CD4-positive, alpha-beta T cell treated with Interleukin-10 for 1 hour (primary cell): Measurements from ENCODE around the gene PIP5K1B.
A peak's percentile ranks its signal among the peaks of the same experiment; 100 is the strongest.
"Not testable (repeated sequence)": the region's sequence is repeated elsewhere in the genome, so short reads cannot be mapped to it uniquely, and the experiment has no call there.

Experiments
- DNase-seq: peaks from one replicate; pipeline ENCODE4 v3.0.0-alpha.2; 2020

Gene PIP5K1B

DNA sequence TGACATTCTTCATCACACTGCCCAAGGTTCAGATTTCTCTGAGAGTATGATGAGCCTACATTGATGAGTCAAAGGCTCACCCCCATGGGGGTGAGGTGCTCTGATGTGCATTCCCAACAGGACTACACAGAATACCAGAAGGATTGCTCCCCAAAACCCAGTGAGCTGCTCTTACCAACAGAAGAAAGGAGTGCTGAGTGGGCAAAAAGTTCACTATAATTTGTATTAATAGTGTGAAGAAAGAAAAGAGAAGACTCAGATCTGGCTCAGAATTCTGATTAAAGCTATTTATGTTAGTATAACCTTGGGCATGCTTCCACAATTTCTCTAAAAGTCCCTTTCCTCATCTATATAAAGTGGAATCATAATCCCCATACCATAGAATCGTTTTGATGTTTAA is 262.8 kb downstream of the PIP5K1B start:
- DNase-seq = no peak

DNA sequence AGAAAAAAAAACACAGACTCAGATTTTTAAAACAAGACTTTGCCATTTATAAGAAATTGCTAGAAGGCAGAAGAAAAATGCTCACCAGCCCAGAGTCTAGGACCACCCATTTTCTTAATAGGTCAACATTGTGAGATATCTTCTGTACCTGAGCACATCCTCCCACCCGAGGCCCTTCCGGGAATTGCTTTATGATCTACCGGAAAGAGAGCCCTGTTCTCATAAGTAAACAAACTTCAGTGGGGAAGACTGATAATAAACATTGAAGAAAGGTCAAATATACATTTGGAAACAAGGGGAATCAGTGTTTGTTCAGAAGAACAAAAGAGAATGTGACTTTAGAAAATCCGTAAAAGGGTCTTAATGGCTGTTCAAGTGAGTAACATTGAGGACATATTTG is 264.5 kb downstream of the PIP5K1B start:
- no peak for DNase-seq

DNA sequence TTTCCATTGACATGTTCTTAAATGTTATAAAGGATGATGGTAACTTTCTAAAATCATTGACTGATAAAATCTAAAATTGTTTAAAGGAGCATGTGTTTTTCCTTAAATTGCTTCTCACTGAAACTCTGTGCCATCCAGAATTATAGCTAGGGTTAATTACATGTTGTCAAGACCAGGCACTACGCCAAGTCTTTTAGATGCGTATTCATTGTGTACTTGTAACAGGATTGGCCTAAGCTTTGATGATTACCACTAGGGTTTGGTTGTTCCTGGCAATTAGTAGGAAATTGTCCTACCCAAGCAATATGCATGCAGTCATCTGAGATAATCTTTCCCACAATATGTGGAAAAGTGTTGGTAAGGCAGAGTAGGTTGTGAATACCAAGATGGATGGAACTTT is 265.1 kb downstream of the PIP5K1B start:
- no peak for DNase-seq

DNA sequence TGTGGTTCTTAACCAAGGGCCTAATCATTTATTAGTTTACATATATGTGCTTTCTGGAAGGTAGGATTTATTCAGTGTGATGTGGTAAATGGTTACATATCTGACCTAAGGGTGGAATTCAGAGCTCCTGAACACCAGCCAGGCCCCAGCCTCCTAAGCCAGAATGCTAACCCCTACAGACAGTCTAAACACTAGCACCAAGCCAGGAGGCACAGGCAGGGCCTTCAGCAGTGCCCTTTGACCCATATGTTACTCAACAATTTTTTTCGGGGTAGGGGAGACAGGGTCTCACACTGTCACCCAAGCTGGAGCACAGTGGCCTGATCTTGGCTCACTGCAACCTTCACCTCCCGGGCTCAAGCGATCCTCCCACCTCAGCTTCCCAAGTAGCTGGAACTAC is 268.6 kb downstream of the PIP5K1B start:
- DNase-seq = no peak

DNA sequence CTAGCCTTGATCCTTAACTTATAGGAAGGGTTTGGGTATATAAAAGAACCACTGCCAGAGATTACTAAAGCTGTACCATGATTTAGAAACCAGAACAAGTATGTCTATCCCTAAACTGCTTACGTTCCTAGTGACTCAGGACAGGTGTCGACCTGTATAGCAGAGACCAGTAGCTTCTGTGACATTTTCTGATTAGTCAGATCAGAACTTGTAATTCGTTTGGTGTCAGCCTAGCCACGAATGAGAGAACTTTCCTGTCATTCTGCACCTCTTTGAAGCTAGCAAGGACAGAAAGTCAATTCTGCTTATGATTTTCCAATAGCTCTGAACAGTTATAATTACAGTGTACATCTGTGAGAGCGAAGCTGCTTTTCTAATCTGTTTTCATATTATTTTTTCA is 269.4 kb downstream of the PIP5K1B start:
- no peak for DNase-seq

DNA sequence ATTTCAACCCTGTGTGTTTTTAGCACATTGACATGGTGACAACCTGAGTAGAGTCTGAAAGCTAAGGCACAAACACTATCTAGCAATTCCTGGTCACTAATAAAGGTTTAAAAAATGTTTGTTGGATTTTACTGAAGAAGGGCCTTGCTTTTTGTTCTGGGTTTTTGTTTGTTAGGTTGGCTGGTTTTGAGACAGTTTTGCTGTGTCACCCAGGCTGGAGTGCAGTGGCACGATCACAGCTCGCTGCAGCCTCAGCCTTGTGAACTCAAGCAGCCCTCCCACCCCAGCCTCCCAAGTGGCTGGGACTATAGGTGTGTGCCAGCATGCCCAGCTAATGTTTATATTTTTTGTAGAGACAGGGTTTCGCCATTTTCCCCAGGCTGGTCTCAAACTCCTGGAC is 269.9 kb downstream of the PIP5K1B start:
- no peak for DNase-seq

DNA sequence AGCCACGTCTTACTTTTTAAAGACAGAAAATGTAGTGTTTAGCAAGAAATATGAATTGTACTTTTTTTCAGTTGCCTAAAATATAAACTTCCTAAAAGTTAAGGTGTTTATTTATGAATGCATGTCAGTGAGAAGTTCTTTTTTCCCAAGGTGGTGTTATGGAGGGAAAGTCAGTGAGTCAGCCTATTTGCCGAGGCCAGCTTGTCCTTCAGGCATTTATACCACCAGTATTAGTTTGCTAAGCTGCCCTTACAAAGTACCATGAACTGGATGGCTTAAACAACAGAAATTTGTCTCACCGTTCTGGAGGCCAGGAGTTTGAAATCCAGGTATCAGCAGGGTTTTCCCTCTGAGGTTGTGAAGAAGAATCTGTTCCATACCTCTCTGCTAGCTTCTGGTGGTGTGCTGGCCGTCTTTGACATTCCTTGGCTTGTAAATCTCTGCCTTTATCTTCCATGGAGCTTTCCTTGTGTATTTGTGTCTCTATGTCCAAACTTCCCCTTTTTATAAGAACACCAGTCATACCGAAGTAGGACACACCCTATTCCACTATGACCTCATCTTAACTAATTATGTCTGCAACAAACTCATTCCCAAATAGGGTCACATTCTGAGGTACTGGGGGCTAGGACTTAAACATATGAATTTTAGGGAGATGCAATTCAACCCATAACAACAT is 270.5 kb downstream of the PIP5K1B start:
- no peak for DNase-seq

DNA sequence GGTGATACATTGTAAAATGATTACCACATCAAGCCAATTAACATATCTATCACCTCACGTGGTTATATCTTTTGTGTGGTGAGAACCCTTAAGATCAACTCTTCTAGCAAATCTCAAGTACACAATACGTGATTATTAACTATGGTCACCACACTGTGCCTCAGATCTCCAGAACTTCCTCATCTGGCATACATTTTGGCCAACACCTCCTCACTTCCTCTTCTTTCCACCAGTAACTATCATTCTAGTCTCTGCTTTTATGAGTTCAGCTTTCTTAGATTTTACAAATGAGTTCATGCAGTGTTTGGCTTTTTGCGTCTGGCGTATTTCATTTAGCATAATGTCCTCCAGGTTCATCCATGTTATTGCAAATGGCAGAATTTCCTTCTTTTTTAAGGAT is 273.0 kb downstream of the PIP5K1B start:
- no peak for DNase-seq

DNA sequence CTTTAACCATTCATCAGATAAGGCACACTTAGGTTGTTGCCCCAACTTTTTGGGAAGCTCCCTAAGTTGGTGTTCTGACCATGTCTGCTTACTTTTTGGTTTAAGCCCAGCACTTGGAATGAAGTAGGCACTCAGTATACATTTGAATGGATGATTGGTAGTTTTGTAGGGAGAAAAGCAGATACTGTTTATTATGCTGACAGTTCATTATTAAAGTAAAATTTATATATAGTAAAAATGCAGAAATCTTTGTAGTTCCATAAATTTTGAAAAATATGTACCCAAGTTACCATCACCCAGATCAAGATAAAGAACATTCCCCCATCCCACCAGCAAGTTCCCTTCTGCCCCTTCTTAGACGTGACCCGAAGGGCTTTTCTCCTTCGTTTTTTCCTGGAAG is 273.5 kb downstream of the PIP5K1B start:
- no peak for DNase-seq

DNA sequence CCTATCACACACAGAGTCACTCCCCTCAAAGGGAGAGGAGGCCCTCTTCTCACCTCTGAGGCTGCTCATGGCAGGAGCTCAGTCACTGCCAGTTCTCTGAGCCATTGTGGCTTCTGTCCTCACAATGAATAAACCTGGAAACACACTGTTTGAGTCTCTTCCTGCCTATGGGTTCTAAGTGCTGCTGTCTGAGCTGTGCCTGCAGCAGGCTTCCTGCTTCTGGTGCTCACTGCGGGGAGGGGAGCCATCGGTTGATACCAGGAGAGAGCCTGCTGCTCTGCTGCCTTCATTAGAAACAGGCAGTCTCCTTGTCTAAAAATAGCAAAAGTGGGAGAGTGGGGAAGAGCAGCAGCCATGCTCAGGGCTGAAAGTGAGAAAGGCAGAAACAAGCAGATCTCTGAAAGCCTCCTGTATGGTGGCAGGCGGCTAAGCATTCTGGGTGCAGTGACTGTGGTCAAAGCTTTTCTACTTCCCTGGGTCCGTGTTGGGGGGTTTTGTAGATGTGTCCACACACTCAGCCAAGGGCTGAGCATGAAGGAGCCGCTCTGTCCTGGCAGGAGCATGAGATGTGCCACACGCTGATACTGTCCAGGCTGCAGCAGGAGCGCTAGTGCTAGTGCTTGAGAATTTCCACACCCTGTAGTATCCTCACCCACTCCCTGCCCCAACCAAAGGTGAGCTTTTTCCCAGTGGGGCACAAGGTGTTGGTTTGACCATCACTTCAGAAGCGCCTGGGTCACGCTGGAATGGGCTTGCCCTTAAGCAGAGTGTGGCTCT is 274.7 kb downstream of the PIP5K1B start:
- DNase-seq = no peak

DNA sequence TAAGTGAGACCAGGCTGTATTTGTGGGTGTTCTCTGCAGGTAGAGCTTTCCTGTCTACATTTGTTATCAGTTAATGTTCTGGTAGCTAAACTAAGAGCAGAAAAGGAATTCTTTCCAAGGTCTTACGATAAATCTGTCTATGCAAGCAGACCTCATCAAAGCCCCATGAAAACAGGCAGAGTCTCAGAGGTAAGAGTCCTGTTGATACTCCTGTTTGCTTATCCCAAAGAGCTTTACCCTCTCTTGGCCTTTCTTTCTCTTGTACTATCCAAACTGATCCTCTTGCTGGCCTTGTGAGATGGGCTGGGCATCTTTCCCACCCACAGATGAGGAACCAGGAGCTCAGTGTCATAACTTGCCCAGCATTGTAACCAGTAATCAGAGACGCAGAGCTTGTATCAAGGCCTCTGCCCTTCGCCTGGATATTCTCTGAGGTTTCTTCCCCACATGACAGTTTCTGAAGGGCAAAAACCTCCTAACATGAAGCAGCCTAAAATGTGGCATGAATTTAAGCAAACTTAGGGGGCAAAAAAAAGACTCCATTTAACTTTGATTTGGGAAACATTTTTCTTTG is 275.4 kb downstream of the PIP5K1B start:
- DNase-seq = no peak

DNA sequence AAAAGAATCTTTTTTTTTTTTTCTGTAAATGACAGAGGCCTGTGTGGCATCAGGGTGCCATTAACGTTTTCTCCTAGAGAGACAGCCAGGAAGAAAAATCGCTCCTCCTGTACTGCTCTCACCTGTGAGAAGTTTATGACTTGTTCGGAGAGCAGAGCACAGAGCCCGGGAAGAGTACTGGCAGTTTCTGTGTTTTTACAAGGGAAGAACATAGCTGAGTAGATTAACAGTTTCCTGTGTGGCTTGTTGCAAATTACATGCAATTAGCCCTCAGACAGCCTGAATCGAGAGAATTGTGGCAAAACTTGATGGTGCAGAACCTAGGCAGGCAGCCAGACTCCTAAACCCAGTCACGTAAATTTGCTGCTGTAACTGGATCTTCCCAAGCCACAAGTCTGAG is 276.7 kb downstream of the PIP5K1B start:
- no peak for DNase-seq

DNA sequence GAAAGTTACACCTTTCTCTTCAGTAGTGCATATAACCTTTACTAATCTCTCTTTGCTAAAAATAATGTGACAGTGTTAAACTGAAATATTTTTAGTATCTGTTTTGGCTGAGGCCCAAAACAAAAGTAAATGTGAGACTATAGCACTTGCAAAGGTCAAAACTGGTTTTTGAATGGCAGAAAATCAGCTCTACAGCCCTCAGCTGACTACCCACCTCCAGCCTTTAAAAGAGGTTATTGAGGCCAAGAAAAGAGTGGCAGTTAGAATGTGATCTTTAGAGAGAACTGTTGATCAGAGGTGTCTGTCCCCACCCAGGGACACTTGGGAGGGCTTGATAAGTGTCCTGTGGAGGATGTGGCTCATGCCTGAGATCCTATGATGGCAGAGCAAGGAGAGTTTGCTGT is 278.0 kb downstream of the PIP5K1B start:
- DNase-seq = no peak

DNA sequence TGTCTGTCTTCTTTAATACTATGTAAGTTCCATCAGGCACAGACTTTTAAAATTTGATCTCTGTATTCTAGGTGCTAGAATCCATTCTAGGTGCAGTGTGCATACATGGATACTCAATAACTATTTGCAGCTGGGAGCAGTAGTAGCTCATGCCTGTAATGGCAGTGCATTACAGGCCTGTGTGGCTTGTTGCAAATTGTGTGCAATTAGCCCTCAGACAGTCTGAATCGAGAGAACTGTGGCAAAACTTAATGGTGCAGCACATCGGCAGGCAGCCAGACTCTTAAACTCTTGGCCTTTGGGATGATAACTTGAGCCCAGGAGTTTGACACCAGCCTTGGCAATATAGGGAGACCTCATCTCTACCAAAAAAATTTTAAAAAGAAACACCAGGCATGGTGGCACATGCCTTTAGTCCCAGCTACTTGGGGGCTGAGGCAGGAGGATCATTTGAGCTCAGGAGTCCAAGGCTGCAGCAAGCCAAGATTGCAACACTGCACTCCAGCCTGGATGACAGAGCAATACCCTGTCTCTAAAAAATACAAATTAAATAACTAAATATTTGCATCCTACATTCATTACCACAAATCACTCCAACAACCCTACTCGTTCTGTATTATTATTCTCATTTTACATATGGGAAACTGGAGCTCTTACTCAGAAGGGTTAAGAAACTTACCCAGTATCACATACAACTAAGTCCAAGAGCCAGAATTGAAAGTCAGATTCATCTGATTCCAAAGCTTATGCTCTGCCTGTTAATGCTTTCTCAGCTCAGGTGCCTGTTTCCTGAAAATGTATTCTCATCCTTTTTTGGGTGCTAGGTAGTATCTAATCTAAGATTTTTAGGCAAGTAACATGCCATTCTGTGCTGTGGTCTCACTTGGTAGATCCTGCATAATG is 278.7 kb downstream of the PIP5K1B start:
- DNase-seq = no peak

DNA sequence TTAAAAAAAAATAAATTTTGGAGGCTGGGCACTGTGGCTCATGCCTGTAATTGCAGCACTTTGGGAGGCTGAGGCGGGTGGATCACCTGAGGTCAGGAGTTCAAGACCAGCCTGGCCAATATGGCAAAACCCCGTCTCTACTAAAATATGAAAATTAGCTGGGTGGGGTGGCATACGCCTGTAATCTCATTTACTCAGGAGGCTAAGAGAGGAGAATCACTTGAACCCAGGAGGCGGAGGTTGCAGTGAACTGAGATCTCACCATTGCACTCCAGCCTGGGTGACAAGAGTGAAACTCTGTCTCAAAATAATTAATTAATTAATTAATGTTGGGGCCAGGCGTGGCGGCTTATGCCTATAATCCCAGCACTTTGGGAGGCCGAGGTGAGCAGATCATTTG is 281.9 kb downstream of the PIP5K1B start:
- not testable (repeated sequence) for DNase-seq

DNA sequence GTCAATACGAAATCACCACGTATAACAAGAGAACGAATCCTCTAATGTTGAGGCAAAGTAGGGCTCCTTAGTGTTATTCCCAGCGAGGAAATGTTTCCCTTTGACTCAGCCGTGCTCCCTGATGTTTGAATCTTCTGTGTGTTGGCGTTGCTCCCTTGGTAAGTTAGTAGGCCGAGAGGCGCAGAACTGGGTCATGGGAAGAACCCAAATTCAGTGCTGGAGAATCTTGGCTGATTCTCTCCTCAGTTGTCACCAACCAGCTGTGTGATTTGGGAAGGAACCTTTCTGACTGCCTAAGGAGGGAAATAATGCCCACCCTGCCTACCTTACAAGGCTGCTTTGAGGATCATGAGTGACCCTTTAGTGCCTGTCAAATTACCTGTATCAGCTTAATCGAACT is 286.4 kb downstream of the PIP5K1B start:
- DNase-seq = no peak

DNA sequence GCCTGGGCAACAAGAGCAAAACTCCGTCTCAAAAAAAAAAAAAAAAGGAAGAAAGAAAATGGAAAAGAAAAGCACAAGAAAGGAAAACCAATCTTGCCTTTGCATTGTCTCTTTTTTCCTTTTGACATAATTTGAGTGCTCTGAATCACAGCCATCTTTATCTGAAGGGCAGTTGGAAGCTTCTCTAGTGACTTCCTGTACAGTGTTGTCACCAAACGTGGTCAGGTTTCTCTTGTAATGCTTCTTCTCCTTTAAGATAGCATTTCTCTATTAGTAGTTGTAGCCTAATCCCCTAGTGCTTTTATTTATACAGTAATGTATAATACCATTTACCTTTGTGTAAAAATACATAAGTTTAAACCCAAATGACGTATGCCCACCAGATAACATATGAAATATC is 290.7 kb downstream of the PIP5K1B start:
- DNase-seq = no peak

DNA sequence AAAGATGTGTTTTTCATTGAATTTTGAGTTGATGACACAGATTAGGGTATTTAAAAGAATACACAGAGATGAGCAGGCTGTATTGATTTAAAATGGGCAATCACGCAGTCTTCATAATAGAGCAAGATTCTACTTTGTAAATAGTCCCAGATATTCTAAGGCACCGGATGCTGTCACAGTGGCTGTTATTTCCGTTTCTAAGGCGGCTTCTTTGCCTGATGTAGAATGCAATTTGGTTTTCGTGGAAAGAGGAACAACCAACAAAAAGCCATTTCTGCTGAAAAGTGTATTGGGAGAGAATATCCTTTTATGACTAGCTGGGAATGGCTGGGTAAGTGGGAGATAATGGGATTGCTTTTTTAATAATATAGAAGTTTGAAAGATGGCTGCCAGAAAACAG is 291.4 kb downstream of the PIP5K1B start:
- DNase-seq = no peak

DNA sequence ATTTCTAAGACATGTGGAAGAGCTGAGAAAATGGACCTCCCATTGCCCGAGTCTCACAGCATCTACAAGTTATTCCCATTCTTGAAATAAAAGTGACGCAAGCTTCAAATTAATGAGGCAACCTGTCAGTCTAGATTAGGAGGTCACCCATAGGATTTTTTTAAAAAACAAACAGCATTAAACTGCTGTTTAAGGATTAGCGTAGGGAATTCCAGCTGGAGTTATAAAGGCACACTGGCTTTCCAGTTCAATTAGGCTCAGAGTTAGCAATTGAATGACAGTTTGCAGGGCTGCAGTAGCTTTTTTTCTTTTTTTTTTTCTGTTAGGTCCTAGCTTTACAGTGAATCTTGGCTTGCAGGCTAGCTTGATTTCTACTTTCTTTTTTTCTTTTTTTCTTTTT is 292.6 kb downstream of the PIP5K1B start:
- DNase-seq = no peak

DNA sequence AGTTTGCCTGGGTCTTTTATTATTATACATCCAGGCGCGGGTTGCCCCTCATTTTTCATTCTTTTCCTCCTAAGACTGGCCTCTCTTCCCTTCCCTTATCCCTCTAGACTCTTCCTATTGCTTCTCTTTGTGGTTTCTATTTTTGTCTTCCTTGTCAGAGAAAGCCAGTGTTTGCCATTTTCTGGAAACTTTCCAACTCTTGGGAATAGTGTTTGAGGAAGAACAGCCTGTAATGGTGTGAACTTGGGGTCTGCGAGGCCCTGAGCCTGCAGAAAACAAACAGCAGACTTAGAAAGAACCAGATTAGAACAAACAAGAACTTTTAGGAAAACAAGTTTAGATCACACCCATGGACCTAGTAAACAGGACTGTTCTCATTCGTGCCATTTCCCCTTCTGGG is 293.3 kb downstream of the PIP5K1B start:
- no peak for DNase-seq

DNA sequence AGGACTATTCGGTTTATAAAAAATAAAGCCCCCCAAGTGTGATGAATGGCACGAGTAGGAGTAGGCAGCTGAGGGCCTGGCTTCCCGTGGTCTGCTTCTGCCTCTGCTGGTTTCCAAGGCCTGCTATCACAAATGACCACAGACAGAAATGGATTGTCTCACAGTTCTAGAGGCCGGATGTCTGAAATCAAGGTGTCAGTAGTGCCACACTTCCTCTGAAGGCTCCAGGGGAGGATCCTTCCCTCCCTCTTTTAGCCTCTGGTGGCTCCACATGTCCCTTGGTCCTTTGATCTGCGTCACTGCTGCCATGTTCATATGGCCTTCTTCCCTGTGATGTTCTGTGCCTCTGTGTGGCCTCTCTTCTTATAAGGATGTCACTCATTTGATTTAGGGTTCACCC is 293.8 kb downstream of the PIP5K1B start:
- DNase-seq = no peak

DNA sequence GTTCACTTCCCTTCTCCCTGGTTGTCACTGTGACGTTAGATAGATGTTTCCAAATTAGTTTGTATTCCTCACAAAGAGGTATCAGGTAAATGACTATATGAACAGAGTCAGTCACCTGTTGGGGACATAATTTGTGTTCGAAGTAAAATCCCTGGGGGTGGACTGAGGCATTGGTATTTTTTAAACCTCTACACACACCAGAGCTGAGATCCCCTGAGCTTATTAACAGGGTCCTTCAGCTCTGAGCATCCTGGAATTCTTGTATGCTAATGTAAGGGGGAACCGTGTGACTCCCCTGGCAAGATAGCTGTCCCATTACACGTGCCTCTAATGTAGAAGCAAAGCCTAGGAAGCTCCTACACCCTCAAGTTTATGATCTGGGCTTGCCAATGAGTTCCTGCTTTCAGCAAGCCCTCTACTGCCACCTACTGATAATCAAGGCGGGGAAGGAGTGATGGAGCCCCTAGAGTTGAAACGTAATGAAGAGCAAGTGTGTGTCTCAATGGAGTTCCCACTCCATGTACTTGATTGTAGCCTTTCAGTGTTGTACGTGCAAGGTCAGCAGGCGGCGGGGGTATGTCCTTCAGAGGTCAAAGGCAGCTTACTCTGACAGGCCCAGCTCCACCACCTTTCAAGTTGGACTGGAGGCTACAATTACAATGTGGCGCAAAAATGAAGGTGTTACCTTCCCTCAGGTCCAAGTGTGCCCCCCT is 294.5 kb downstream of the PIP5K1B start:
- DNase-seq = peak; percentile 78

DNA sequence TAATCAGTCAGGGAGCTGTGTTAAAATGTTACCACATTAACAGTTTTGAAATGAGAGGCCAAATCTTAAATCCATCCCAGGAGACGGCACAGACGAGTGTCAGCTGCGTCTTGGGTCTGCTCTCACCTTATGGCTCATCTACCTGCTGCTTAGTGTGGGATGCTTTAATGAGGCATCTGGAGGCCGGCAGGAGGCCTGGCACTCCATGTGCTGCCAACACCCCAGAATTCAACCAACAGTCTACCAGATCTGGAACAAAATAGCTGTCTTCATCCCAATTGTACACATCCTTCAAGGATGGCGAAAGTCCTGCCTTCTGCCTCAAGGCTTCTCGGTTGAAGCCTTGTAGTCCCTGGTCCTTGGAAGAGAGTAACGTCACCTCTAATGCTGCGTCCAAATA is 296.9 kb downstream of the PIP5K1B start:
- no peak for DNase-seq
